Ramos (cell line): Measurements from ENCODE around the gene MAPRE2.

Source experiments
- in situ Hi-C: fragments of 300-500 bp; cut with MboI; formaldehyde crosslinking; loops from one replicate; pipeline ENCODE4 v1.14.3; 2022; ENCODE audit warnings: low sequenced_read_pairs; ENCODE audit not compliant: unreplicated experiment

The MAPRE2 gene

DNA sequence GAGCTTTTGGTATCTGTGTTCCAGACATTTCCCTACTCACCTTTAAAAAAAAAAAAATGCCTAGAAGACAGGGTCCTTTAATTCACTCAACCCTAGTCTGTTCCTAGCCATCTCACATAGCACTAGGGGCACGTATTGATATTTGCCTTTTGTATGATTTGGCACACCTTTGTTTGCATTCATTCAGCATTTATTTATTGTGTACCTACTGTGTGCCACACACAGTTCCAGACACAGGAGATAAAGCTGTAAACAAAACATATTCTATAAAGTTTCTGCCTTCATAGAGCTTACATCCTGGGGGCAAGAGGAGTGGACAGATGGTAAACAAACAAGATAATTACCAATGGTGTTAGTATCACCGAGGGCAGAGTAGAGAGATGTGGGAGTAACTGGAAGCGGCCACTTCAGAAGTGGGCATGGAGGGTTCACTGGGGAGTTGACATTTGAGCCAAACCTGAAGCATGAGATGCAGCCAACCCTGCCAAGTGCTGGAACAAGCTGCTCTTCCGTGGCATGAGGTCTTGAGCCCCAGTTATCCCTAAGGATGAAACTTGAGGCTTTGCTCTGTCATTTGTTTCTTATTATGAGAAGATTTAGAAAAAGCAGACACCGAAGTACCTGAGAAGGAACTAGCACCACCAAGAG lies 18.2 kb downstream of the MAPRE2 start:
- in situ Hi-C loops = no loop called here

DNA sequence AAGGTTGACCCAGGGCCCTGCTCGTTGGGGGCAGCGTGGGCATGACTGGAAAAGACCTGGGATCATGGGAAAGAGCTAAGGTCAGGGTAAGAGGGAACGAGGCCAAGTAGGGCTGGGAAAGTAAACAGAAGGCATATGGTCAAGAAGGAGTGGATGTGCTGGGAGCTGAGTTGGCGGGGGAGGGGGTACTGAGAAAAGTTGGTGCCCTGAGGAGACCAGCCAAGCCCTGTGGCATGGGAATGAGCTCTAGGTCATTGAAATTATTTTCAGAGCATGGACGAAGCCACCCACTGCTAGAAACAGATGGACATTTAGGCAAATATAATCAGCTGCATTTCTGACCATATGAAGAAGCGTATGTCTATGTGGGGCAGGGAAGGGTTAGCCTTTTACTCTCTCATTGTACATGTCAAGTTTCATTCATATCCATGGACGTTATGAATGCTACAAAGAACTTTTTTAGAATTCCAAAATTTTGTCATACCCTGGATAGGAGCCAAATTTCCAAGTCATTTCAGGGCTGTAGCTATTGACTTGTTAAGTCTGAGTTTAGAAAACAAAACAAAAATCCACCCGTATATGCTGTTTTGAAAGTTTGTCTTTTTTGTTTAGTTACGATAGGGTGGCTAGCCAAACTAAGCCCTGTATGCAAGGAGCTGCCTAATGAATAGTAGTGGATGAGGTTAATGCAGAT lies 19.1 kb downstream of the MAPRE2 start:
- in situ Hi-C loops = no loop called here

DNA sequence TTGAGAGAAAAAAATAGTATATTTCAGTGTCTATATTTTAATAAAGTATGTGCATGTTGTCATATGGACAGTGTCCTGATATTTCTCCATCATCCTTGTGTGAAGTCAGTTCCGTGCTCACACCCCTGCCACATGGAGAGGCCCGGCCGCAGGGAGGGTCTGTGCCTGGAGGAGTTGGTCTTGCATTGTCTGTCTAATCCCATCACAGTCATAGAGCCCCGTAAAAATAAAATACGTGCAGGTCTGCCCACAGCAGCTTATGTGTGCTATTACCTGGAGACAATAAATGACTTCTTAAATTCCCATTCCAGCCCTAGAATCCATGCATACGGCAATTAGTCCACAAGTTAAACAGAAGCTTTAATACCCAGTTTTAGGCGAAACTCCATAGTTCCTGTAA lies 20.1 kb downstream of the MAPRE2 start:
- in situ Hi-C loops = no loop called here

DNA sequence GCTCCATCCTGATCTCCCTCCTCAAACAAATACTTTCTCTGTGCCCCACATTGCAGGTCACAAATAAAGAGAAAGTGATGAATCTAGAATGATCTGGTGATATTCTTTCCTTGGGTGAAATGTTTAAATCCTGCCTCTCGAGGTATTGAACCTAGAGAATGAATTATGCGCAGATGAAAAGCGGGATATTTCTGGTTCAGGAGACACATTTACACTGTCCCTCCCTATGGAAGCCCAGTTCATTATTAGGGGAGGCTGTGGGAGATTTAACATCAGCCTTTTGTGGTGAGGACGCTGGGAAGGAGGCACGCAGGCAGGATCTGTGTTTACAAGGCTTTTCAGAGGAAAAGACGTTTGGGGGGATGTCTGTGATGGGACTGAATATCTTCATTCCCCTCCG lies 20.6 kb downstream of the MAPRE2 start:
- in situ Hi-C loops = no loop called here

DNA sequence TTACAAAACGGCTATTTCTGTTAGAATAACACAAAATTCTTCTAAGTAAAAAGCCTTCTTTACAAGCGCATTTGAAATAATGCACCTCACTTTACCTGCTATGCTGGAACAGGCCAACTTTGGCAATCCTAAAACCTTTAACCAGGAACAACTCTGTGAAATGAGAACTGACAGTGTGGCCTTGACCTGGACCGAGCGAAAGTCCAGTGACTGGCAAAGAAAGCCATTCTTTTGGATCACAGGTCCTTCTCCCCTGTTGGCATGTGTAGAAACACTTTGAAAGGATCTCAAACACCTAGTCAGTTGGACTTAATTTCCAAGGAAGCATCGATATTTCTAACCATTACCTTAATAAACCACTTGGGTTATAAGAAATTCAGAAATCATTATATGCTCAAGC lies 21.2 kb downstream of the MAPRE2 start:
- in situ Hi-C loops = no loop called here

DNA sequence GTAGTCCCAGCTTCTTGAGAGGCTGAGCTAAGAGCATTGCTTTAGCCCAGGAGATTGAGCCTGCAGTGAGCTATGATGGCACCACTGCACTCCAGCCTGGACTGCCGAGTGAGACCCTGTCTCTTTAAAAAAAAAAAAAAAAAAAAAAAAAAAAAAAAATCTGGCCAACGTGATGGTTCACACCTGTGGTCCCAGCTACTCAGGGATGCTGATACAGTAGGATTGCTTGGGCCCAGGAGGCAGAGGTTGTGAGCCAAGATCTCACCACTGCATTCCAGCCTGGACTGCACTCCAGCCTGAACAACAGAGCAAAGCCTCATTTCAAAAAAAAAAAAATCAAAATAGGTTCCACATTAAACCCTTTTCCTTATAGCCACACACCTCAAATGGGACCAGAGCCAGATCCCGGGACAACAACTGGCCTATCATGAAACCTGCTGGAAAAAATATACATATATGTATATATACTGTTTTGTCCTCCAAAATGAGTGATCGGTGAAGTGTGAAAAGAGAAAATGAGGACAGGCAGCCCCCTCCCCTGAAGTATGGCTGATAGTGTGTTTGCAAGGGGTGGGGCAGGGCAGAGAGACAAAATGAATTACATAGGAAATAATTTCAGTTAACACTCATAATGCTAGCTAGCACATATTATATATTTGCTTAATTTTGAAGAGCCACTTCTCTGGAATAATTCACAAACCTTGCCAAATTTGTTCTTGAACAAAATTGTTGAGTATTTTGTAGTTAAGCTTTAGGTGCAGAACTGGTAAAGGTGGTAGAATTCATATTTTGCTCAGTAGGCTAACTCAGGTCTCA lies 22.9 kb downstream of the MAPRE2 start:
- in situ Hi-C loops = no loop called here

DNA sequence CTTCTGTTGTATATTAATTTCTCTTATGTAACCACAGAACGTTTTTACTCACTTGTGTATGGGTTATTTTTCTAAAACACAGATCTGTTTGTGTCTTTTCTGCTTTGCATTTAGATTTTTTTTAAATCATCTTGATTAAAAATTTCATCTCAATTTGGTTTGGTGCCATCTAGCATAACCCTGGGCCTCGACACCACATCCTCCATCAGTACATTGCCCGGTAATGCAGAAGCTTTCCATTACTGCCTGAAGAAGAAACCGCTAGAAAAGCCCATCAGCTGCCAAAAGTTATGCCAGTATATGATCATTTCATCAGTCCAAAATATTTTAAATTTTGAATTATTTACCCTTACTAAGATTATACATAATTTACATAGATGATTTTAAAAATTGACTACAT lies 26.2 kb downstream of the MAPRE2 start:
- in situ Hi-C loops = no loop called here

DNA sequence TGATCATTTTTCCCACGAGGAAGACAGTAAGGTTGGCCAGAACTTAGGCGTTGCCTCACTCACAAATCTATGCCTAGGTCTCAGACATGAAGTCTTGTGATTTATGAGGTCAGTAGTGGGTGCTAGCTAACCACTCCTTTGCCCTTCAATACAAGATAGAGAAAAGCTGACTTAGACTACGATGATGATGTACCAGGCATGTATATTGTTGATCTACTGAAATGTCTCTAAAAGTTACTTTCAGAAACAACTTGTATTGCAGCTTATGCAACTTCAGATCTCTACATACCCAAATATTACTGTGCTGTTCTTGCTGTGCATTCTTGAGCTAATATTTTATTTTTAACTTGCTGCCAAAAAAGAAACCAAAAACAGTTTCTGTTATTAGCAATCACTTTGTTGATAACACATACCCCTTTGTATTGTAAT lies 30.6 kb downstream of the MAPRE2 start:
- in situ Hi-C loops = no loop called here

DNA sequence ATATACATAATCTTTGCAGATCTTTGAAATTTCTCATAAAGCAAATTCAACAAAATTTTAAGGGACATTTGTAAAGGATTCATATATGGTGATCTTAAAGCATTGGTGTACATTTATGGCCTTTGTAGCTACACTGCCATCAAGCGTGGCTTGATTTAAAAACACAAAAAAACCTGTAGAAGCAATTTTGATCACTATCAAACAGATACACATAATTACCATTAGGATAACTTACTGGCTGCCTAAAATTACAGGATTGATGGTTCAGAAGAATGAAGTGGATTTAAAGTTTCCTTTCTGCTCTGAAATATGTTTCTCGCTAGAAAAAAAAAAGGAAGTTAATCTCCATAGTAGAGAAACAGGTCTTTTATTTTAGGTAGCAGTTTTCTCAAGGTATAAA lies 31.4 kb downstream of the MAPRE2 start:
- in situ Hi-C loops = no loop called here

DNA sequence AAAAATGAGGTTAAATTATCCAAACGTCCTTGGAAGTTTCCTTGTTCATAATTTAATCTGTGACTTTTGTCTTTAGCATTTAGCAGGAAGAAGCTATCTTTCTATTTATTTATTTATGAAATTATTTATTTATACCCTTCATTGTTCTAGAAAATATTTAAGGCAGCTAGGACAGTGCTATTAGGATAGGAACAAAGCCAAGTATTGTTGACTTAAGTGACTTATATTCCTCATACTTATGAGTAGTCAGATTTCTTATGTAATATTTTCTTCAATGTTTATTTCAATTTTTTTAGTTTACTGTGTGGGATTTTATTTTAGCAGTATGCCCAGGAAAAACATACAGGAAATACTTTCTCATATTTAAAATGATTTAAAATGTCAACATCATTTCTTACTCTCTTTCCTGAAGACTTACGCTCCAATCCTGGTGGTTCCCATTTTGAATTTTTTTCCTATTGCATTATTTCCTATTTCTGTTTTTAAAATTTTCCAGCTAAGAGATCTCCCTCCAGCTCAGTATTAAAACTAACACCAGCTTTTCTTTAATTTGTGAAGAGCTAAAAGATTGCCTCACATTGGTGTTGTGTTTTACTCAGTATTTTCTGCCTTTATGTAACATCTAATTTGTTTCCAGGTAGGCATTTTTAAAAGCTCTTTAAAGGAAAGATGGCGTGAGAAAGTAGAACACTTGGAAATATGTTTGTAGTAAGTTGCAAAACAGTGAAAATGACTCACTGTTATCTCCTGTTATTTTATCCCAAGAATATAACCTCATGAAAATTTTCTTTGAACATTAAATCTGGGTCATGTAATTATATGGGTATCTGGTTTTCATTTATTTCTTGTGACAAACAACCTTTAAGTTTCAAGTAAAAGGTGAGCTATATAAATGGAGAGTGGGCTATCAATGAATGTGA lies 32.2 kb downstream of the MAPRE2 start:
- in situ Hi-C loops = no loop called here

DNA sequence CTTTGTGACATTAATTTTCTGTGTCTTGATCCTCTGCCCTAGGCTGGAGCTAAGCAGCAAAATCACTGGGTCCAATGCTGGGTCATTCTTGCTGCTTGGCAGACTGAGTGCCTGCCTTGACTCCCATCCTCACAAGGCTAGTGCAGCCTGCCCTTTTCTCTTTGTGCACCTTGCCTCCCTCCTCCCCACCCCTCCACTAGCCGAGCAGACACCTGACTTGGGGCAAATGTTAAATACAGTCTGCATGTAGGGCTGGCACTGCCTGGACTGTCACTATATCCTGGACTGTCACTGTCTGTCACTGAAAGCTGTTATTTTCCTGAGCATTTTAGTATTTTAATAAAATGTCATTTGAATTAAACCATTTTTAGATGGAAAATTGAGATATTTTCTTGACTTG lies 33.4 kb downstream of the MAPRE2 start:
- in situ Hi-C loops = no loop called here

DNA sequence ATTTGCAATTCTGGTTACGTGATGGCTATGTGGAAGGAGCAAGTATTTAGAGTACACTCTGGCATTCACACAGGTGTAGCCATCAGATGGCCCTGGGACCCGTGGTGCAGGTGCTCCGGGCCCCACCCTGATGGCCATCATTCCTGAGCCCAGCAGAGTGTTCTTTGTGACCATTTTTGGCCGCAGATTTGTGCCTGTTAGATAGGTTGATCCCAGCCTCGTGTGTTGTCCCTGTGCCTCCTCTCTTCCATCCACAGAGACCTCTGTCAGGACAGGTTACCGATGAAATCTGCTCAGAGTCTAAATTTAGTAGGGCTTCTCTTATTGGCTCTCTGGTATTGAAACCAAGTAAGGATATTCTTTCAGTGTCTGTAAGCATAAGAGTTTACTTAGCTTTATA lies 33.9 kb downstream of the MAPRE2 start:
- in situ Hi-C loops = no loop called here

DNA sequence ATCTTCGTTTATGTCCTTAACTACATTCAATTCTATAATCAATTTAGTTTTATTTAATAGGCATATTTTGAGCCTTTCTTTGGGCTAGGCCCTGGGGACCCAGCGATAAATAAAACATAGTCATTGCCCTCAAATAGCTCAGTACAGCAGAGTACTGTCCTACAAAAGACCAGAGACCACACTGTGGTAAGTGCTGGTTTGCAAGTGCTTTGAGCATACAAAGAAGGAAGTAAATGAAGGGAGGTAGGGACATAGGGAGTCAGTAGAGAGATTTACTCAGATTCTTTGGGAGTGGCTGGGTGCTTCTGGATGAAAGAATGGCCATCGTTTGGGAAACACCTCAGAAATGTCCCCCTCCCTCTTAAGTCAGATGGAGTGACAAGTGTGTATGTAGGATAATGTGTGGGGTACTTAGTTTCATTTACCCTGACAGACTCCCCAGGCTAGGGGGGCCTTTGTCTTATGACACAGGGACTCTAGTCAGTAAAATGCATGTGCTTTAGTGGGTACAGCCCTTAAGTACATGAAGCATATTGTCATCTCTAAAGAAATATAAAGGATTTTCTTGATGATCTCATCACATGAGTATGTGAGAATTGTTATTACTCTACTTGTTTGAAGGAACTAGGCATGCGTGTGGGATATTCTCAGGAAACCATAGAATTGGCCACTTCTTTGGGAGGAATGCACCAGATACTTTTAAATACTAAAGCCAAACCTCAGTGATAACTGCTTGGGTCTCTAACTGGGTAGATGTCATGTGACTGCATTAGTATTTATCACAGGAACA lies 35.1 kb downstream of the MAPRE2 start:
- in situ Hi-C loops = no loop called here

DNA sequence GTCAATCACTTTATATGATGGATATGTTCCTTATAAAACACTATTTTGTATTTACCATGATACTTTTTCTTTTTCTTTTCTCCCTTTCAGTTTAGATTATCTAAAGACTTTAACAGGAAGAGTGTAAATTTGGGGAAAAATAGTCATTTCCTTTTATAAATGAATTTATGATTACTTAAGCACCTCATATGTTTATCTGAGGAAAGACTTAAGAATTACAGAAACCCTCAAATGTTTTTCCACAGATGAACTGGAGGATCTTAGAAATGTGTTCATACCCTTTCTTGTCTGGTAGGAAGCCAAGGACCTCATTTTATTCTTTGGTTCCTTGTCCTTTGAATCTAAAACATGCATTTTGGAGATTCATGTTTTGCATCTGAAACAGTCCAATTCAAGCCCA lies 36.7 kb downstream of the MAPRE2 start:
- in situ Hi-C loops = no loop called here

DNA sequence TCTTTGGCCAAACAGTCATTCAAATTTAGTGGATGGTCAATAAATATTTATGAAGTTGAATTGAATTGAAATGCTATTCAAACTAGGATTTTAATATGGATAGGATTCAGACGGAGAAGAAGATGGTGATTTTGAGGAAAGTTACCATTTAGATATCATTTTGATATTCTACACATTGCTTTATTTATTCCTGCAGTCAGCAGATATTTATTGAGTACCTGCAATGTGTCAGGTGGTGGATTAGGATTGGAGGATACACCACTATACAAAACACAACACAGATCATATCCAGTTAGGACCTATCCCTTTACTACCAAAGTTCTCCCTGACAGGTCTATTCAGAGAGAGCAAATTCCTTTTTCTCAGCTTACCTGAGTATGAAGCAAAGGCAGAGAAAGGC lies 38.8 kb downstream of the MAPRE2 start:
- in situ Hi-C loops = no loop called here

DNA sequence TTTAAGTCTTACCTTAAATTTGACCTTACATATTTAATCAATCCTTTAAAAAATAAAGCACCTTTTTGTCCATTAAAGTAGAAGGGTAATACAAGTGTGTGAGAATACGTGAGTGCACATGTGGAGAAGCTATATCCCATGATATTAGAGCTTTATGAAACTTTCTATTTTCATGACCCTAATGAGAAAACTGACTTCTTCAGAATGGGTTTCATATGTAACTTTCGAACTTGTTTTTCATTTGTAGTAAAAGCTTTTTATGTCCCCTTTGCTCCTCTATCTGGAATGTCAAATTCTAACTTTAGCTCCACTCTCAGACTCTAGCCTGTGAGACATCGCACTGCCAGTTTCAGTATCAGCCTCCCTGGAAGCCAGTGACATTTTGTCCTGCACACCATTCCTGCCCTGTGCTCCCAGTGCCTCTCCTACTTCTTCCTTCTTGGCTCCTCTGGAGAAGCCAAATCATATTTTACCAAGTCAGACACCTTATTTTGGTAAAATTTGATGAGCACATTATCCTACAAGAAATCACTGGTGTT lies 42.0 kb downstream of the MAPRE2 start:
- in situ Hi-C loops = no loop called here

DNA sequence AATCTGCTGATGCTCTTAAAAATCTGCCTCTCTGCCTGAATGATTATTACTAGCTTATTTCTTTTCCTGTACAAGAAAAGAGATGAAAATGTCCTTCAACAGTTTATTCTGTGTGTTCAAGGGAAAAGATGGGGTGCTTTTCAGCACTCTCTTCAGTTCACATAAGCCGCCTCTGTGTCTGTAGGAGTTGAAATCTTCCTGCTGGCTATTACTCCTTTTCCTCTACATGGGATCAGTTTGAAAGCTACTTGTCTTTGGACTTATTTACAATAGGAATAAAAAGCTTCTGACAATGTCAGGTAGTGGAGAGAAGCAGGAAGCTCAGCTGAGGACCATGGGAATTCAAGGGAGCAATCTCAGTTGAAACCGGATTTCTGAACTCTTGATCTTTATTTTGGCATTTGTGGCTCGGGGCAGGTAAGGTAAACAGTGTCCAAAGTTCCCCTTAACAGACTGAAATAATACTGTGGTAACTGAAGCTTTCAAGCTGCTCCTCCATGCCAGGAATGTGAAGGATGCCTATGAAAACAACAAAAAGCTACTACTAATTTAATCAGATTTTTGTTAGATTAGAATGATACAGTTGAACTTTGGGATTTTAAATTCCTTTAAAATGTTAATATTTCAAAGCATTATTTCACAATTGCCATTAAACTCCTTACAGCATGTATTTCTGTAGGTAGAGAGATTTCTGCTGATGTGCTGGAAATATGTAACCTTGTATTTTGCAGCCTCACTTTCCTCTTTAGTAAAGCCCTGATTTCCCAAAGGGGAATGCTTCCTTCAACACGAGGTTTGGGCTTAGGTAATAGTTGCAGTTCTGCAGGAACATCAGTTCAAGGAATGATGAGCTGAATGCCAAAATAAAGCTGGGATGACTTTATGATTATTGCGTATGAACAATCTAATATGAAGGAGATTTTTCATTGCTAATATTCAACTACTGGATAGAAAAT lies 43.6 kb downstream of the MAPRE2 start:
- in situ Hi-C loops = no loop called here
